Activated CD4-positive, alpha-beta T cell treated with anti-CD3 and anti-CD28 coated beads for 1 hour (primary cell): ENCODE measurements around the gene UCKL1.
A peak's percentile ranks its signal among the peaks of the same experiment; 100 is the strongest.
"Not testable (repeated sequence)": the region's sequence is repeated elsewhere in the genome, so short reads cannot be mapped to it uniquely, and the experiment has no call there.

Source experiments
- DNase-seq: peaks from one replicate; pipeline ENCODE4 v3.0.0-alpha.2; 2020

The UCKL1 gene

DNA sequence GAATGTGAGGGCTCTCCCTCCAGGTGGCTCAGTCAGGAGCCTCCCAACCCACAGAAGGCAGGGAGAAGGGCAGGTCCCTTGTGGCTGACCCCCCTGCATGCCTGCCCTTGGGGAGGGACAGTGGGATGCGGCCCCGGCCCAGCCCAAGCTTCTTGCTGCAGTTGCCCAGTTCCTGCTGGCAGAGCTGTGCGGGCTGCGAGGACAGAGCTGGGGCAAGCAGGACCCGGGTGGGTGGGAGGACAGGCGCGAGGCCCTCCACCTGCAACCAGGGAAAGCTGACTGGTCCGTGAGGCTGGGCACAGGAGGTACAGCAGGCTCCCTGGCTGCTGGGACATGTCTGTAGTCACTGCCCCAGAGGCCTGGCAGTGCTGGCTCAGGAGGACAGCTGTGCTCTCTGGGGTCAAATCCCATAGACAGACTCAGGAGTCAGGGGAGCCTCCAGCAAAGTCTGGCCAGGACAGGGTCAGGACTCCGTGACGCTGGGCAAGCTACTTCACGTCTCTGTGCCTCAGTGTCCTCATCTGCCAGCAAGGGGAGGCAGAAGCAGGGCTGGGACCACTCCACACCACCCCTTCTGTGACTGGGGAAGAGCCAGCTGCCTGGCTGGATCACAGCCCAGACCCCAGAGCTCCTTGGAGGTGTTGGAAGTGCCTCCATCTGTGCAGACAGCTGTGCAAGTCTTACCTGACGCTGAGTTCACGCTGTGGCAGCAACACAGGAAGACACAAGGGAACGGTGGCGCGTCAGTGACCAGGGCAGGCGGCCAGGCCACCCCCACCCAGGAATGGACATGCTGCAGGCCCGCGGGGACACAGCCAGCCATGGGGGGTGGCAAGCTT lies 13.0 kb downstream of the UCKL1 start:
- DNase-seq: no peak

DNA sequence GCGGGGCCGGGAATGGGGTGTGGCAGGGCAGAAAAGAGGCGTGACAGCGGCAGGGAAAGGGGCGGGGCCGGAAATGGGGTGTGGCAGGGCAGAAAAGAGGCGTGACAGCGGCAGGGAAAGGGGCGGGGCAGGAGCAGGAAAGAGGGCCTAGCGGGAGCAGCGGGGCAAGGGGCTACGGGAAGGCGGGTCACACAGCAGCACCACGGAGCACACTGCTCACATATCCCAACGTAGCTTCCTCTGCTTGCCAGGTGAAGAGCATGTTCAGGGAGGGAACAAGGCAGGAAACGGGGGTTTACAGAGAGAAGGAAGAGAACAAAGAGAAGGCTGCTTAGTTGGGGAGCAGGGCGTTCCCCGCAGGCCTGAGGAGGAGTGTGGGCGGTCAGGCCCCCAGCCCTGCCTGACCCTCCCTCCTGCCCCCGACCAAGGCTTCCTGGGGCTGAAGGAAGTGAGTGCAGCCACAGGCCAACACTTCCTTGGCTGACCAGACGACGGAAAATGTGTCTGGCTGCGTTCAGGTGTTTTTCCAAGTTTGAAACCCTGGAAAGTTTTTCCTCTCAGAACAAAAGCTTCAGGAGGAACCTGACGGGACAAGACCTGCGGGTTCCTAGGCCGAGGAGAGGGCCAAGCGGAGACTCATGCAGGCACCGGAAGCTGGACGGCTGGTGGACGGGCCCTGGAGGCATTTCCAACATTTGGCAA lies 13.8 kb downstream of the UCKL1 start:
- DNase-seq: no peak

DNA sequence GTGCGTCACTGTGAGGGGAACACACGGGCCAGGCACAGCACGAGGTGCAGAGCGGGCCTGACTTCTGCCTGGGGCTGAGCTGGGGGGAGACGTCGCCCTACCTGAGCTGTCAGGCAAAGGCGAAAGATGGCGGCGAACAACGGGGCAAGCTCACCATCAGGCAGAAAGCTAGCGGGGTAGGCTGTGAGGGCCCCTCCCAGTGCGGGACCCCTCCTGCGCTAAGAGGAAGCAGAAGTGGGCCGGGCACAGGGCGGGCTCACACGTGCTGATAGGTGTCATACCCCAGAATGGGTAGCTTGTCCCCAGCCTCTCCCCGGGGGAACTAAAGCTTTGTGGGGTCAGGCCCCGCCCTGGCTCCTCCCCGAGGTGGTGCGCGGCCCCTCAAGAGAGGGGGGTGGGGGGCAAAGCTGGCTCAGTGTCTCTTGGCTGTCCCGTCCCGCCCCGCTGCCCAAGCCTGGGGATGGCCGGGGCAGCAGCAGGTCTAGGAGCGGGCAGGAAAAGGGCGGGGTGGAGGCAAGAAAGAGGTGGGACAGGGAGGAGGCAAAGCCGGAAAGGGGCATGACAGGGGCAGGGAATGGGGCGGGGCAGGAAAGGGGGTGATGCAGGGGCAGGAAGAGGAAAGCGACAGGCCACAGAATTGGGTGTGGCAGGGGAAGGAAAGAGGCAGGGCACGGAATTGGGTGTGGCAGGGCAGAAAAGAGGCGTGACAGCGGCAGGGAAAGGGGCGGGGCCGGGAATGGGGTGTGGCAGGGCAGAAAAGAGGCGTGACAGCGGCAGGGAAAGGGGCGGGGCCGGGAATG lies 14.7 kb downstream of the UCKL1 start:
- peak; percentile 38 for DNase-seq

DNA sequence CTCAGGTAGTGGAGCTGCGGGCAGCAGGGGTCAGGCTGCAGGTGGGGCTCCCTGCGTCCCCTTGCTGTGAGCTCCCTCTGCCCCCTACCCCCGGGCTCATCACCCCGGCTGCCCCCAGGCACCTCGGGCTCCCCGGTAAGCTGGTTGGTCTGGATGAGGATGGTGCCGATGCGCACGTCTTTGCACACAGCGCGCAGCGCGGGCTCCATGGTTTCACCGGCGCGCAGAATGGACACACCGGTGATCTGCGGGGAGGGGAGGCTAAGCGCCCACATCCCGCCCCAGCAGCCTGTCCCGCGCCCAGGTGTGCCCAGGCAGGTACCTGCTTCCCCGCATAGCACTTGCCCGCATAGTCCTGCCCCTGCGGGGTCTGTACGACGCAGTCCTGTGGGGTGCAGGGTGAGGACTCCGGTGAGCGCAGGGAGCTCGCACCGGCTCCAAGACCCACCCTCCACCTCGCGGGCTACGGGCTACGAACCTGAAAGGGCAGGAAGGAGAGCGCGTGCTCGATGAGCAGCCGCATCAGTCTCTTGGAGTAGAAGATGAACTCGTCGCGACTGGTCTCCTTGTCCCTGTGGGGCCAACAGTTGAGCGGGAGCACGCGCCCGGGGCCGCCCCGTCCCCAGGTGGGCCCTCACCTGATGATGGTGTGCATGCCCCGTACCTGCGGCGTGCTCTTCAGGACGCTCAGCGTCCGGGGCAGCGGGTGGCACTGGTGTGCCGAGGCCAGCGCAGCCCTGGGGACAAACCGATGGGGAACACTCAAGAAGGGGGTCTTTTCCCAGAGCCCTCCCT lies 15.5 kb downstream of the UCKL1 start:
- no peak for DNase-seq

DNA sequence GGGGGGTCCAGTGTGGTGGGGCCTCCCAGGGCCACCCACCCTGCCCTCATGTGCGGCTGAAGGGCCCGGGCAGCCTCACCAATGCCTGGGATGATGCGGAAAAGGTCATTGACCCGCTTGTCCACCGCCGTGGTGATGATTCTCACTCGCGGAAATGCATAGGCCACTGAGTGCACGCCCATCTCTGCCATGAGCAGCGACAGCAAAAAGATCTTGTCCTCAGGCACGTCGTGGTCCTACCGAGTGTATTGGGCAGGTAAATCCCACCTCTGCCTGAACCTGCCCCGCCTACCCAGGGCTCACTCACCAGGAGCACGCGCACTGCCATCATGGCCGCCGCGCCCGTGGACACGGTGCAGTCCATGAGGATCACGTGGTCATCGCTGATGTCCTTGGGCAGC lies 16.1 kb downstream of the UCKL1 start:
- DNase-seq: no peak

DNA sequence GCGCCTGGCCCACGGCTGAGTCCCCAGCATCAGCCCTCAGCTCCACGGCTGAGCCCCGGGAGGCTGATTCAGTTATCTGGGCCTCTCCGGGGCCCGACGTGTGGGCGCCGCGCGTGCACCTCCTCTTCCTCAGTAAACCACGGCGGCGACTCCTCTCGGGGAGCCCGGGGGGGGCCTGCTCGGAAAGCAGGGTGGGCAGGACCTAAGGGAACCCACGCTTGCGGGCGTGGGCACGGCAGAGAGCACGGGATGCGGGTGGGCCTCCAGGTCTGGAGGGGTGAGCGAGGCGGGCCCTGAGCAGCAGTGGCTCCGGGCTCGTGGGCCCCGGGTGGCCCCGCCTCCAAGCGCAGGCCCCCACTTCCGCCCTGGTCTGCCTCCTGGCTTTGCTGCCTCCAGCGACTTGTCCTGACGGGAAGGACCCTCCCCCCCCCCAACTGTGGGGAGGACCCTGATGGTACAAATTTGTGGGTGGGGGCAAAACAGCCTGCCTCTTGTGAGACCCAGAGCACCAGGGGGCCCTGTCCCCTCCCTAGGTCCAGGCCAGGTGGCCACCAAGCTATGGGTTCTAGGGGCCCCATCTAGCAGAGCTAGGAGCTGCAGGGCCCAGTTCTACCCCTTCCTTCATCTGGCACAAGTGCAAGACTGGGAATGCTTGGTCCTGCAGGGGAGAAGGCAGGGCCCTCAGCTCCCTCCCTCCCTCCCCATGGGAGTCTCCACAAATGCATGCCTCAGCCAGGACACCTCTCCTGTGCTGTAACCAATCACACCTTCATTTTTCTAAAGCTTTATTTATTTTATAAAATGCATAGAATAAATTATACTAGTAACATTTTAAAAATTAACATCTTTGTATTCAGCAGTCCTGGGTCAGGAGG lies 16.9 kb downstream of the UCKL1 start:
- DNase-seq: no peak

DNA sequence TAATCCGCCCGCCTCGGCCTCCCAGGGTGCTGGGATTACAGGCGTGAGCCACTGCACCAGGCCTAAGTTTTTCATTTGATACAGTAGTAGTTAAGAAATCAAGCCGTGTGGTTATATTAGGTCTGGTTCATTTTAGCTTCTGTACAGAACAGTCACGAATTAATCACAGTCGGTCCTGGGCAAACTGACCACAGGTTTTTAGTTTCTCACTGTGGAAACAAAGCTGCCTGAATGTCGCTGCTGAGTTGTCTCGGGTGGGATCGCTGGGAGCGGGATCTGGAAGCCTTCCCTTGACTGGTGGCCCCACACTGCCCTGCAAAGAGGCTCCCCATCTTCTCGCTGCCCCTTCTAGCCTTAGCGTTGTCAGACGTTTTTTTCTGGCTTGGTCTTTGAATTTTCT lies 18.6 kb downstream of the UCKL1 start:
- DNase-seq: no peak

DNA sequence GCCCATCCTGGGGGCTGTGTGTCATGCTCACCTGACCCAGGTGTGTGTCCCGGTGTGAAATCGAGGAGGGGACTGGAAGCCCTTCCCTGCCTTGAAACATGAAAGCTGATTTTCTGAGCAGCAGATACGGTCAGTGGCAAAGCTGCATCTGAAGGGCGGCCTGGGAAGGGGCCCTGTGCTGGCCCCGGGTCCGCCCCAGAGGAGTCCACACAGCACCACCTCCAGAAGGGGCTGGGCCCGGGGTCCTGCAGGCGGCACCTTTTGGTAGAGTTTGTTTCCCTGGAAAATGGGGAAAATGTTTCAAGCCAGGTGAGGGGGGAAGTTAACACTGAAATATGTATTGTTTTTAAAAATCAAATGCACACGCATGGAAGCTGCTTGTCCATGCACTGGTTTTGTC lies 20.8 kb downstream of the UCKL1 start:
- DNase-seq: no peak

DNA sequence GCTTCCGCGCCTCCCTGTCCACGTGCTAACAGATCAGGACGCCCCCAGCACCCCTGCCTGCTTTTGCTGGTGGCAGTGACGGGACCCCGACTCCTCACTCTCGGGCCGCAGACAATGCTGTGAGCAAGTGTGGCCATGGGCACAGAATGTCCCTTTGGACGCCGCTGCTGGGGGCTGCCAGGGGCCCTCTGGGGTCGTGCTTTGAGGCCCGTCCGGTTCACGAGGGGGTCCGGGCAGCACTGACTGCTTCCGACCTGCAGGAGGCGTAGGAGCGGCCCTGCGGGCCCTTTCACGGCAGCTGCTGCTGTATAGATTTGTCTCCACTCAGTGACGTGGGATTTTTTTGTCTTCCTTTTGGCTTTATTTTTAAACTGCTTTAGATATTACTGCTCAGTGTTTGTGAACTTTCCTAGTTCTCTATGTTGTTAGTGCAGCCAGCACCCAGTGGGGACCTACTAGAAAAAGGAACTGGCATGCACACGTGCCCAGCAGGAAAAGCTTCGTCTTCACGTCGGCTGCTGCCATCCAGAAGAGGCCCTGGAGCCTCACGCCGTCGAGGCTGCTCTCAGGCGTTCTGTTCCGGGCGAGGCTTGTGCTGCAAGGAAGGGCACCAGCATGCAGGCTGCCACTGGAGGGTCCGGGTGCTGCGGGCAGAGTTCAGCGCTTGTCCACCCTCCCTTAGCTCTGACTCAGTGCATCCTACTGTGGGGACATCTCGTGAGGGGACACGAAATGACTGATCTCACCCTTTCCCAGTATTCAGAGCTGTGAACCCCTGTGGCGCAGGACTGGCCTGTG lies 21.7 kb downstream of the UCKL1 start:
- DNase-seq: no peak

DNA sequence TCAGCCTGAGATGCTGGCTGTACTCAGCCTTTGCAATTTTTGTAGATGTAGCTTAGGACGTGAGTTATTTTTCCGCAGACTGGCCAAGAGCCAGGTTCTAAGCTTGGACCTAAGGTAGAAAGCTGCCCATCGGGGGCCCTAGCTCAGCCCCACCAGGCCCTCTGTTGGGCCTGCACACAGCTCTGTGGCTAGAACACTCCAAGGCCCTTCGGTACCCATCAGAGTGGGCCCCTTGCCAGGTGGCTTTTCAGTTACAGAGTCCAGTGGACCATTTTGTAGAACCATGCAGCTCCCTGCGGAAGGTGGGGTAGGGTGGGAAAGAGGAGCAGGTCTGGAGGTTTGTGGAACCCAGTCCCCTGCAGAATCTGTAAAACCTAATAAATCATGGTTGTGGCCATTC lies 22.6 kb downstream of the UCKL1 start:
- no peak for DNase-seq

DNA sequence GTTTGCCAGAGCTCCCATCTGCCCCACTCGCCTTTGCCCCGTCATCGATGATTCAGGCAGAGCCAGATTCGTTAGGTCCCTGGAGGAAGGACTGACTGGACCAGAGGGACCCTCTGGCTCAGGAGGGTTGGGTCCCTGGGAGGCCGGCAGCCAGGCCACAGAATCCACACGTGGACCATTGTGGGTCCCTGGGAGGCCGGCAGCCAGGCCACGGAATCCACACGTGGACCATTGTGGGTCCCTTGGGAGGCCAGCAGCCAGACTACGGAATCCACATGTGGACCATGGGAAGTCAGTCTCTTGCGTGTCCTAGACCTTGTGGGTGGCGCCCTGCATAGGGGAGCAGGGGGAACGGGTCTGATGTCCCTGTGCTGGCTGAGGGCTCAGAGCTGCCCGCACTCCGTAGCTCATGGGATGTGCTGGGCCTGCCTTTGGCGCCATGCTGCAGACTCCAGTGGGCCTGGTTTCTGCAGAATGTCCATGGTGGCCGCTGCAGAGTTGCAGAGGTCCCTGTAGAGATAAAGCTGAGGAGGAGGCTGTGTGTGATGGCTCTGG lies 23.5 kb downstream of the UCKL1 start:
- DNase-seq: no peak

DNA sequence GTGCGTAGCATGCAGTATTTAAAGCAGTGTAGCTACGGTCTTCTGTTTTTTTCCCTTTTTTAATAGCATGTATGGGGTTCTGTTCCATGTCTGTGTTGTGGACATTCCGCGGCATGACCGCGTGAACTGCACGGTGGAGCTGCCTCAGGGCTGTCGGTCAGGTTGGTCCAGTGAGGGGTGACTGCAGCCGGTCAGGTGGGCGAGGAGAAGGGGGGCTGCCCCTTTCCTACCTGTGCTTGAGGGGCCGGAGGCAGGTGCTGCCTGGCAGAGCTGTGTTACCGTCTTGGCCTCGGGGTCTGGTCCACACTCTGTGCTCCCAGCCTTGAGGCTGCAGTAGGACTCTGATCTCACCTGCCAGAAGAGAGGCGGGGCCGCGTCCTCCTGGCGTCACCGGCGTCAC lies 24.5 kb downstream of the UCKL1 start:
- DNase-seq: no peak

DNA sequence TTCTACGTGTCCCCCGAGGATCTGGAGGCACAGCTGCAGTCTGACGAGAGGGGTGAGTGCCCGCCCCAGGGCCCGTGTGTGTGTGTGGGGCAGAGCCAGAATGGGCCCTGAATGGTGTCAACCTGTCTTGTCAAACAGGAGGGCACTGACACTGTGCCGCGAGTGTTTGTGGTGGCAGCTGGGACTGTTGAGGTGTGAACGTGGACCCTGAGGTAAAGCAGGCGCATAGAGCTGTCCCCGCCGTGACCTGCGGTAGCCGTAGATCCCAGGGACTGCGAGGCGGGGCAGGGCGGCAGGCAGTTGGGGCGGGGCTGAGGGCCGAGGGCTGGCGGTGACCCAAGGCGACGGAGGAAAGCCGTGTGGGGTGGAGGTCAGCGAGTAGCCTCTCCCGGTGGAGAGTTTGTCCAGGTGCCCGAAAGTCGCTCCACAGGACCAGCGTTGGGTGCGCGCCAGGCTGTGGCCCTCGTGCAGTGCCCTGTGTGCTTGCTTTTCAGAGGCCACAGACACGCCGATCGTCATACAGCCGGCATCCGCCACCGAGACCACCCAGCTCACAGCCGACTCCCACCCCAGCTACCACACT lies 25.2 kb downstream of the UCKL1 start:
- no peak for DNase-seq

DNA sequence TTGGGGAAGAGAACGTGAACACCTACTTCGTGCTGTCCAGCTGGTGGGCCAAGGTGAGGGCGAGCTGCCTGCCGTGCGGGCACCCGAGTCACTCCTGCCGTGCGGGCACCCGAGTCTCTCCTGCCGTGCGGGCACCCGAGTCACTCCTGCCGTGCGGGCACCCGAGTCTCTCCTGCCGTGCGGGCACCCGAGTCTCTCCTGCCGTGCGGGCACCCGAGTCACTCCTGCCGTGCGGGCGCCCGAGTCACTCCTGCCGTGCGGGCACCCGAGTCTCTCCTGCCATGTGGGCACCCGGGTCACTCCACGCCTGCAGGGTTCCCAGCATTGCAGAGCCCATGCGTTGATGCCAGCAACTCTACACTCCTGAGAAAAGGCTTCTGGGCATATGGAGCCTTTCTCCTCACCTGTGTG lies 26.7 kb downstream of the UCKL1 start:
- not testable (repeated sequence) for DNase-seq

DNA sequence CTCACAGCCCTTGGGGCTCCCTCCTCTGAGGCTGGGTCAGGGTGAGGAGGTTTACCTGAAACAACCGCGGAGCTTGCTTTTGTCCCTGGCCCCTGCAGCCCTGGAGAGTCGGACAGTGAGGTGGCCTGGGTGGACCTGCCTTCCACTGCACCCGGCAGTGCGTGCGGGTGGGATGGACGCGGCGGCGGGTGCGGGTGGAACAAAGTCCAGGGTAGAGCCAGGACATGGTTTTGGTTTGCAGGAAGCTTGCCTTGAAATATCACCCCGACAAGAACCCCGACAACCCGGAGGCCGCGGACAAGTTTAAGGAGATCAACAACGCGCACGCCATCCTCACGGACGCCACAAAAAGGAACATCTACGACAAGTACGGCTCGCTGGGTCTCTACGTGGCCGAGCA lies 27.1 kb downstream of the UCKL1 start:
- DNase-seq: no peak

DNA sequence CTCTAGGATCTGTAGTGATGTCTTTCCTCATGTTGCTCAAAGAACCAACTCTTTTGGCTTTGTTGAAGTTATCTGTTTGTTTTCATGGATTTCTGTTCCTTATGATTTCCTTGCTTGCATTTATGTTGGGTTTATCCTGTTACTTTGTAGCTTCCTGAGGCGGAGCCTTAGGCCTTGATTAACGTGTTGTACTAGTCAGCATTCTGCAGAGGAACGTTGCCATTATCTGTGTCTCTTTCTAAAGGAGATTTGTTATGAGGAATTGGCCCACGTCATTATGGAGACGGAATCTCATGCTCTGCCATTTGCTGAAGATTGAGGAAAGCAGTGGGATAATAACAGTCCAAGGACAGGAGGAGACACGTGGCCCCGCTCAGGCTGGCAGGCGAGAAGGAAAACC lies 29.9 kb downstream of the UCKL1 start:
- DNase-seq: no peak

DNA sequence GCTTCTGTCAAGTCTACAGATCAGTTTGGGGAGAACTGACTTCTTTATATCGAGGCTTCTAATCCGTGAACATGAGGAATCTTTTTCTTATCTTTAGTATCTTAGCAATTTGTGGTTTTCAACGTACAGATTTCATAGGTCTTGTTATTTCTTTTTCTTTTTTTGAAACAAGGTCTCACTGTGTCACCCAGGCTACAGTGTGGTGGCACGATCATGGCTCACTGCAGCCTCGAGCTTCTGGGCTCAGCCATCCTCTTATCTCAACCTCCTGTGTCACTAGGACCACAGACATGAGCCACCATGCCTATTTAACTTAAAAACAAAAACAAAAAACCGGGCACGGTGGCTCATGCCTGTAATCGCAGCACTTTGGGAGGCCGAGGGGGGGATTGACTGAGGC lies 32.0 kb downstream of the UCKL1 start:
- DNase-seq: no peak

DNA sequence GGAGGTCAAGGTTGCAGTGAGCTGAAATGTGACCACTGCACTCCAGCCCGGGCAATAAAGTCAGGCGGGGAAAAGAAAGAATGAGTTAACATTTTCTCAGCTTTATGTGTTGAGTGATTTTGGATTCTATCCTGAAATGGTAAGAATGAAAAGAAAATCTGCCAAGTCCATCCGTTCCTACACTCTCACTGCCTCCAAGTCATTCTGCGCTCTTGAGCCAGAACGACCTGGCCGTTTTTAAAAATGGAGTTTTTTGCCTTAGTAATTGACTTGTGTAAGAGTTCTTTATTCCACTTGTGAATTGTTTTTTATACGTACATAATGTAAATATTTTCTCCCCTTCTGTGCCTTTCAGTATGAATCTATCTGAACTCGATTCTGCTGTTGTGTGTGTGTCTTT lies 32.6 kb downstream of the UCKL1 start:
- no peak for DNase-seq

DNA sequence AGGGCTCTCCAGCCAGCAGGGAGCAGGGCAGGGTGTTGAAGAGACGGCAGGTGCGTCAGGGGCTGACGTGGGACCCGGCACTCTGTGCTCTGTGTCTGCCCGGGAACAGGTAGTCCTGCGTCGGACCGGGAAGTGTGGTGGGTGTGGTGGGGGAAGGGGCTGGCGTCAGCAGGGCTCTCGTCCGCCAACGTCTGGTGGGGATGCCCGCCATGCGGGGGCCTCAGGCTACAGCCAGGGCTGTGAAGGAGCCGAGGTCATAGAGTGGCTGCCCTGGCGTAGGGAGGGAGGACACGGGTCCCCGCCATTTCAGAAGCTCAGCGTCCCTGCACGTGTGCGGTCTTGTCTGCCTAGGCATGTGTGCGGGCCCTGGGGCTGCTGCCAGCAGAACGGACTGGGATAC lies 36.0 kb downstream of the UCKL1 start:
- DNase-seq: no peak

DNA sequence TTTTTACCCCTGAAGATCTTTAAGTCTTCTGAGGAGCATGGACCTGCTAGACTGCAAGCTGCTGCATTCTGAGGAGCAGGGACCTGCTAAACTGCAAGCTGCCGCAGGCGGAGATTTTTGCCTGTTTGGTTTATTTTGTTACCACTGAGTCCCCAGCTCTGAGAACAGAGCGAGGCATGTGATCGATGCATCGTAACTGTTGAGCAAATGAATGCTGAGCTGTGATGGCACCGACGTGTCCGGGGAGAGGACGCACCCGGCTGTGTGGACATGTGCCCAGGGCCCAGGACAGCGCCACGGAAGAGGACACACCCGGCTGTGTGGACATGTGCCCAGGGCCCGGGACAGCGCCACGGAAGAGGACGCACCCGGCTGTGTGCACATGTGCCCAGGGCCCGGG lies 37.1 kb downstream of the UCKL1 start:
- DNase-seq: no peak
